Fibroblast of skin of left quadriceps (primary cell): ENCODE measurements around the gene PARM1.
A peak's percentile ranks its signal among the peaks of the same experiment; 100 is the strongest.

Source experiments
- DNase-seq, 2 experiments: peaks; one replicate each; pipeline ENCODE4 v3.0.0-alpha.2; 2013; ENCODE audit warnings: low read depth in 2 of 2

Gene PARM1, protein sequence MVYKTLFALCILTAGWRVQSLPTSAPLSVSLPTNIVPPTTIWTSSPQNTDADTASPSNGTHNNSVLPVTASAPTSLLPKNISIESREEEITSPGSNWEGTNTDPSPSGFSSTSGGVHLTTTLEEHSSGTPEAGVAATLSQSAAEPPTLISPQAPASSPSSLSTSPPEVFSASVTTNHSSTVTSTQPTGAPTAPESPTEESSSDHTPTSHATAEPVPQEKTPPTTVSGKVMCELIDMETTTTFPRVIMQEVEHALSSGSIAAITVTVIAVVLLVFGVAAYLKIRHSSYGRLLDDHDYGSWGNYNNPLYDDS

GRCh38 chr4:74932832-74933561 is at the start of gene PARM1:
Gene PARM1, plus strand, starts transcription at chr4:74933116. Its CDS starts 212 bp downstream, at chr4:74933328.
- peak; percentile 27 to 31 for DNase-seq

DNA sequence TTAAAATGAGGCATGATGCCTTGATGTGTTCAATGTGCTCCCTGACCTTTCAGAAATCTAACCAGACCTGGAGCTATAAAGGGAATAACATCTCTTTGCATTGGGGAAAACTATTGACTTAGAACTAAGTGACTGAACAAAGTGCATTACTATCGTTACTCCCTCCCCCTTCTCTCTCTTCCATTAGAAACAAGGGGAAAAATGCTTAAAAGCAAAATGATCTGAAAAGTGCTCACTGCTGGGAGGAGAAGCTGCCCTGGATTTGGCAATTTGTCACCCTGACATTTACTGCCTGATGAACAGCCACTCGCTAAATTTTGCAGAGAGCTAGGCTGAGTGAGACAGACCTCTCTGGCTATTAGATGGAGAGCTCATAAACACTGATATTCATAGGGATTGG is 48.6 kb upstream of the PARM1 start:
- DNase-seq = no peak

DNA sequence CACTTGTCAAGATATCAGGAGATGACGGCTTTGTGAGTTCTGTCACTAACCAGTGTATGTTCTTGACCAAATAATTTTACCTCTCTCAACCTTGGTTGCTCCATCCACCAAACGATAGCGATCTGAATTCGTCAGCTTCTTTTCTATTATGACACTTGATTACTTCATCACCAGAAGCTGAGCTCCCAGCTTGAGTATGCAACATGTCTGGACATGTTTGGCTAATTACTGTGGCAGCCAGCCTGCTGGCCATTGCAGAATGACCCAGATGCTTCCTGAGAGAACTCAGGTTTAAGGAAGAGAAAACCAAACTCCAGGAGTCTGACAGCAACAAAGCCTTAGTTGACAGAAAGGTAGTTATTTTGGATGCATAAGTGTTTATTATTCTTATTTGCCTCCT is 46.4 kb upstream of the PARM1 start:
- no peak for DNase-seq

DNA sequence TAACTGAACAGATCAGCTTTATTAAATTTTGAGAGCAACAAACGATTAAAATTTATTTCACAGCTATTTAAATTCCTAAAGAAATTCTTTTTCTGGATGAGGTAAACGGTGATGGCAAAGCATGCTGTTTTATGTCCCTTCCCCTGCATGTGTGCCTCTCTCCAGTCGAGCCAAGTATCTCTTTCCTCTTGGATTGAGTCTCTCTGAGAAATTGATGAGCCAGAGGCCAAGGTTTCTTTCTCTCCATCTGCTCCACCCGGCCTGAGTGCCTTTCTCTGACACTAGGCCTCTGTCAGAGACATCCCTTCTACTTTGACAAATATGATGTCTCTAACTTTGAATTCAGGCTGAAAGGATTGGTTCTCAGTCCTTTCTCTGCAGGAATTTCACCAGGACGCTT is 42.6 kb upstream of the PARM1 start:
- no peak for DNase-seq

- no peak for DNase-seq
Observed at GRCh38 chr4:74891037-74891436, 41.9 kb upstream of the PARM1 start.

- DNase-seq = no peak
Observed at GRCh38 chr4:74893171-74893570, 39.7 kb upstream of the PARM1 start.

GRCh38 chr4:74896595-74896994 is 36.3 kb upstream of the PARM1 start:
- no peak for DNase-seq

DNA sequence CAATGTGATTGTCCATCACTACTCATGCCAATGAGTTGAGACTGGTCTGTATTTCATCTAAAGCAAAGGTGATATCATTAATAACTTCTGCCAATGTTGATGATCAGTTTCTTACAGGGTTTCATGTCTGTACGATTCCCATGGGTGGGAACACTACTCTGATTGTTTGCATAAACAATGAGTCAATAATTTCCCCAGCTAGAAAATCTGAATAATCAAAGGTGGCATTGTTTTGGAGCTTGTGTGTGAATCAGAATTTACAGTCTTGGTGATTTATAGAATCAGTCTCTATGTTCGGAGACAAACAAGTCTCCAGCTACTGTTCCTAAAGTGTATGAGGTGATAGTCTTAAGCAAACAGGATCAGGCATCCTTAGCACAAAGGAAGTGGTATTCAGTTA is 35.5 kb upstream of the PARM1 start:
- no peak for DNase-seq

- DNase-seq = no peak
Observed at GRCh38 chr4:74900862-74901261, 32.1 kb upstream of the PARM1 start.

- DNase-seq = no peak
Observed at GRCh38 chr4:74904509-74905065, 28.3 kb upstream of the PARM1 start.

DNA sequence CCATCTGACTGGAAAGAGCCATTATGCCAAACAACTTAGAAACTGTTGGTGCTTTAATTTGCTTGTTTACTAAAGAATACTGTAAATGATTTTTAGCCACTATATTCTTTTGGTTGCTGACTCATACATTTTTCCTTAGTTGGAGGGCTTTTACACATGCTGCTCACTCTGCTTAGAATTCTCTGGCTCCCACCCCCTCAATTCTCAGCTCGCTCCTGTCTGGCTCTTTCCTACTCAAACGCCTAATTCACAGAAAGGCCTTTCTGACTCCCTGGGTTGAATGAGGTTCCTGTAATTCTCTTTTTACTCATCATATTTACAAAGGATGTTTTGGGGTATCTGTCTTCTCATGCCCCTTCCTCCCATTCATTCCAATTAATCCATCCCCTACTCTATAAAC is 26.1 kb upstream of the PARM1 start:
- DNase-seq = no peak

DNA sequence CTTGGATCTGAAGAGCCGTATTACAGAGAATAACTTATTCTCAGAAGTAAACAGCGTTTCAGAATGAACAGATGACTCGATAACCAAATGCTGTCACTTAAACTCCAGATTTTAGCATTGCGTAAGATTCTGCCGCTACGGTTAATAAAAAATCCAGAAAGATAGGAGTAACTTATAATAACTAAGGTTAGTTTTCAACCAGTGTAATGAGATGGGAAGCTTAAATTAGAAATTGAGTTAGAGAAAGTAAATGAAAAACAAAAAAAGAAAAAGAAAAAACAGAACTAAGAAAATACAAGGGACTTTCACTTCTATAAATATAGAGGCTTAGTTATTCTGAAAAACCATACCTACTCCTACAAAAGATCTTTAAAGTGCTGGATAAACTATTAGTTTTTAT is 13.1 kb upstream of the PARM1 start:
- no peak for DNase-seq

DNA sequence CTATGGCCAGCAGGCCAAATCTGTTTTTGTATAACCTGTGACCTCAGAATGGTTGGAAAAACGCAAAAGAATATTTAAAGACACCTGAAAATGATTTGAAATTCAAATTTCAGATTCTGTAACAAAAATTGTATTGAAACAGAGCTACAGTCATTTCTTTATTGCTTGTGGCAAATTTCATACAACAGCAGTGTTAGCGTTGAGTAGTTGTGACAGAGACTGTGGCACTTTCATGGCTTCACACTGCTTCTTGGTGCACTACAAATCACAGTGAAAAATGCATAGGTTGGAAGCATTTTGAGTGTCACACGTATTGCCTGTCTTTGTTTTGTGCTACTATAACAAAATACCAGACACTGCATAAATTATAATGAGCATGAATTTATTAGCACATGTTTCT is 12.2 kb upstream of the PARM1 start:
- DNase-seq = no peak

DNA sequence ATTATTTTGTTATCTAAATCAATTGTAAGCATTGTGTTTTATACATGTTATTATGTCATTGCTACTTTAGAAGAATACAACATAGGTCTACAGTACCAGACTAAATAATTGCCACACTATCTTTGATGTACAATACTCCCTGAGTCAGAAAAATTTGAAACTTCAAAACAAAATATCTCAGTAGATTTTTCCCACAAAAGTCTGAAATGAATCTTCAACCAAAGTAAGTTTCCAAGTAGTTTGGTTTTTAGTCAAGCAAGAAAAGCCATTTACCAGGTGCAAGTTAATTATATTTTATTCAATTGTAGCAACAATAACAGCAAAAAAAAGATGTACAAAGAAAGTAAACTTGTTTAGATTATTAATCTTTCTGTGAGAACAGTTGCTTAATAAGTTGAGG is 11.4 kb upstream of the PARM1 start:
- no peak for DNase-seq

- DNase-seq = no peak
Observed at GRCh38 chr4:74926007-74926406, 6.9 kb upstream of the PARM1 start.

DNA sequence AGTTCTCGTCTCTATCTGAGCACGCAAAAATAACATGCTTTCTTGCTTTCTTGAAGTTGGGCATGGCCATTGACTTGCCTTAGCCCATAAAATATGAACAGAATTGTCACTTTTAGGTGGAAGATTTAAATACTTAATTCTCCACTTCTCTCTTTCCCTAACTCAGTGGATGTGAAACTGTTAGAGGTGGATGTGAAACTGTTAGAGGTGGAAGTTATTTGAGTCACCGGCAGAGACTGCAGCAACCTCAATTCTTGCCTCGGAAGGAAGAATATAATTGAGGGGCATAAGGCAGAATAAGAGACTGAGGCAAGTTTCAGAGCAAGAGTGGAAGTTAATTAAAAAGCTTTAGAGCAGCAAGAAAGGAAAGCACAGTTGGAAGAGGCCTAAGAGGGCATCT is 2.8 kb upstream of the PARM1 start:
- no peak for DNase-seq

- DNase-seq = no peak
Observed at GRCh38 chr4:74931376-74931775, 1.5 kb upstream of the PARM1 start.

GRCh38 chr4:74932010-74932409 is 906 bp upstream of the PARM1 start:
- DNase-seq = no peak

- no peak for DNase-seq
Observed at GRCh38 chr4:74933562-74934015, 673 bp downstream of the PARM1 start.

DNA sequence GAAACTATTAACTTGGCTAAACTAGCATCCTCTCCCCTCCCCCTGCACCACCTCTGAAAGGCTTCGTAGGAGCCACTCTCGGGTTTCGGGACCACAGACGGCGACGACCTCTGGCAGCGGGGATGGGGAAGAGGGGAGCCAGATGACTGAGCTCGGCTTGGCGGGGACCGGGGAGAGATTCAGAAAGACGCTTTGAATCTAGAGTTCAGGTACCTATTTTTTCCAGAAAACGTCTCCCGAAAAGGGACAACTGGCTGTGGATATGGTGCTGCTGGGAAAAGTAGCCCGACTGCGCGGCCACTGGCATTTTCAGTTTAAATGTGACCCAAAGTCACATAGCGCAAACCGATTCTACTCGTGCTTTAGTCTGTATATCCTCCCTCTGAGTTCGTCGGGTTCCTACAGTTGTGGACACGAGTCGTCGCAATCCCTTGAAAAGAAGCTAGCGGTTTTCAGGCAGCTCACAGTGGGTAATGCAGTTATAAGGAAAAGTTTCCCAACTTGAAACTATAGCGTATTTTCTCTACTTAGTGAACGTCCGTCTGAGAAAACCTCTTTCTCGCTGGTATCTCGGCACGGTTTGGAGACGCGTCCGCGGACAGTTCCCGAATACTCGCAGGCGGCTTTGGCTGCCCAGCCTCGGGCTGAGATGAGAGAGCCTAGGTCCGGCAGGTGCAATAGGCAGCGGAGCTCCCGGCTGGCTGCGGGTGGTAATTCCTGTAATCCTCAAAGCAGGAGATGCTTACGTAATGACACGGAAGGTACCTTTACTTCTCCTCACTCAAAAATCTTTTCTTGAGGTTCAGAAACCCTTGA is 1.3 kb downstream of the PARM1 start:
- DNase-seq = no peak

- no peak for DNase-seq
Observed at GRCh38 chr4:74934888-74935287, 2.0 kb downstream of the PARM1 start.

DNA sequence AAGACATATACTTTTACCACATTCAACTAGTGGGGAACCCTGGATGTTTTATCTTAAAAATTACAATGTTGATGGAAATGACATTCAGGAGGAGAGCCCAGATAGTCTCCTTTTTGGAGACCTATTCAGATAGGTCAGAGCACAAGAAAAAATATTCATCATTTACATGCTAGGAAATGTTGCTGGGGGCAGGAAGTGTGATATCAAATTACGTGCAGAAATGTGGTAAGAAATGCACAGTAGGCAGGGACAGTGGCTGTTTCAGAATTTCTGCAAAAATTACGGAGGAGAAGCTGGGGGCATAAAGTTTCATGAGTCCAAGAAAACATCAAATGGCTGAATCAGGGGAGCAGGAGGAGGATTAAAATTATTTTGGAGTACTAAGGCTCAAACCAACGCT is 8.2 kb downstream of the PARM1 start:
- no peak for DNase-seq
